B cell (primary cell): Measurements from ENCODE around the gene CHPT1. TPM values are rescaled to one million over a fixed set of nuclear protein-coding genes. Genes with fewer than 3 reads are reported as not detected.

Source experiments
- ATAC-seq: fragments of 200-7000 bp; cut with Tn5 transposase; one replicate; pipeline ENCODE4 v1.10.0; 2021; ENCODE audit warnings: low read depth, mild to moderate bottlenecking, moderate number of reproducible peaks, moderate library complexity
- CTCF ChIA-PET: fragments of 350-600 bp; sonication (Branson Sonifier 250); formaldehyde crosslinking; loops from one replicate; lab custom pipeline; 2021; ENCODE audit warnings: antibody characterized with exemption, inconsistent platforms; lab: Charles Lee
- POLR2A ChIA-PET: fragments of 350-600 bp; sonication (Branson Sonifier 250); formaldehyde crosslinking; loops from one replicate; lab custom pipeline; 2021; ENCODE audit warnings: antibody characterized with exemption; lab: Charles Lee
- DNase-seq: peaks from one replicate; pipeline ENCODE4 v3.0.0; 2013
- H2AFZ ChIP-seq: 2 replicates; pipeline ENCODE4 v1.6.1; 2012; ENCODE audit warnings: mild to moderate bottlenecking, low read depth, low read length; ENCODE audit not compliant: insufficient read depth, poor library complexity, severe bottlenecking
- H3K27ac ChIP-seq, 2 donors: 1 replicate in 1 of 2; 2 replicates in 1 of 2; pipeline ENCODE4 v1.5.1; 2012 to 2013; ENCODE audit warnings: low read length in 2 of 2, mild to moderate bottlenecking in 2 of 2, moderate library complexity in 1 of 2
- H3K27me3 ChIP-seq, 4 experiments: fragments of 200-600 bp in 1 of 4; sonication (generic) in 1 of 4; replicated peaks in 1 of 4; 1 replicate in 2 of 4; 2 replicates in 2 of 4; pipeline versions ENCODE4 v1.6.1 to v1.7.0; 2013 to 2016; ENCODE audit warnings: low read length in 3 of 4, mild to moderate bottlenecking in 2 of 4, mixed read lengths in 1 of 4, moderate library complexity in 1 of 4; ENCODE audit not compliant: insufficient read depth in 4 of 4, control insufficient read depth in 3 of 4; ENCODE audit errors: control extremely low read depth in 1 of 4
- H3K36me3 ChIP-seq, 2 experiments: replicated peaks in 1 of 2; 1 replicate in 1 of 2; 2 replicates in 1 of 2; pipeline versions ENCODE4 v1.6.1 to v1.7.1; 2013; ENCODE audit warnings: low read length in 1 of 2; ENCODE audit not compliant: insufficient read depth in 2 of 2, control insufficient read depth in 1 of 2; ENCODE audit errors: control extremely low read depth in 1 of 2, extremely low read depth in 1 of 2
- H3K4me1 ChIP-seq, 2 donors: fragments of 200-600 bp in 1 of 2; sonication (generic) in 1 of 2; 1 replicate in 1 of 2; 2 replicates in 1 of 2; pipeline versions ENCODE4 v1.5.1 to v1.6.1; 2013 to 2017; ENCODE audit warnings: low read length in 2 of 2; ENCODE audit not compliant: control insufficient read depth in 2 of 2, insufficient read depth in 2 of 2
- H3K4me2 ChIP-seq: replicated peaks from 2 replicates; pipeline ENCODE3; 2012; ENCODE audit warnings: mild to moderate bottlenecking, low read depth, low read length; ENCODE audit not compliant: poor library complexity, severe bottlenecking
- H3K4me3 ChIP-seq, 5 experiments: fragments of 200-600 bp in 1 of 5; sonication (generic) in 1 of 5; 1 replicate in 3 of 5; 2 replicates in 2 of 5; pipeline versions ENCODE4 v1.5.1 to v1.7.0; 2011 to 2016; ENCODE audit warnings: low read length in 4 of 5, mild to moderate bottlenecking in 4 of 5, low read depth in 2 of 5, control low read depth in 1 of 5, moderate library complexity in 1 of 5; ENCODE audit not compliant: insufficient read depth in 1 of 5; ENCODE audit errors: control extremely low read depth in 1 of 5, extremely low read depth in 1 of 5
- H3K79me2 ChIP-seq: fragments of 200-600 bp; sonication (generic); one replicate; pipeline ENCODE4 v1.6.0; 2016; ENCODE audit warnings: low read length; ENCODE audit not compliant: control insufficient read depth, insufficient read depth
- H3K9ac ChIP-seq: fragments of 200-600 bp; sonication (generic); 2 replicates; pipeline ENCODE4 v1.6.1; 2017; ENCODE audit warnings: mild to moderate bottlenecking, low read length, moderate library complexity
- H3K9me3 ChIP-seq, 3 donors: one replicate each; pipeline versions ENCODE4 v1.6.1 to v1.7.1; 2013; ENCODE audit warnings: low read length in 2 of 3; ENCODE audit not compliant: control insufficient read depth in 2 of 3, insufficient read depth in 1 of 3; ENCODE audit errors: control extremely low read depth in 1 of 3
- H4K20me1 ChIP-seq: 2 replicates; pipeline ENCODE4 v1.6.0; 2012; ENCODE audit warnings: mild to moderate bottlenecking, low read length; ENCODE audit not compliant: insufficient read depth, control insufficient read depth, poor library complexity, severe bottlenecking
- H3K27ac Mint-ChIP-seq: one replicate; pipeline ENCODE4 v1.8.0; 2021; ENCODE audit warnings: mixed read lengths
- H3K27me3 Mint-ChIP-seq: one replicate; pipeline ENCODE4 v1.8.0; 2021; ENCODE audit warnings: mixed read lengths
- H3K4me1 Mint-ChIP-seq: one replicate; pipeline ENCODE4 v1.8.0; 2021; ENCODE audit warnings: mixed read lengths
- H3K4me3 Mint-ChIP-seq: one replicate; pipeline ENCODE4 v1.8.0; 2021; ENCODE audit warnings: mixed read lengths
- H3K9me3 Mint-ChIP-seq: one replicate; pipeline ENCODE4 v1.8.0; 2022; ENCODE audit warnings: mixed read lengths; ENCODE audit not compliant: insufficient read depth
- CTCF ChIP-seq: fragments of 200-600 bp; IDR thresholded peaks from one replicate; pipeline ENCODE4 v1.8.0; 2022; ENCODE audit warnings: antibody characterized with exemption, mild to moderate bottlenecking
- EZH2 ChIP-seq: IDR thresholded peaks from 2 replicates; pipeline ENCODE4 v1.6.1; 2012; ENCODE audit warnings: borderline replicate concordance, low read depth, mild to moderate bottlenecking, moderate library complexity, low read length; ENCODE audit not compliant: insufficient read depth, poor library complexity, severe bottlenecking
- WGBS: methylation state at CpG from one replicate; pipeline ENCODE4 v1.1.5; 2013; ENCODE audit warnings: missing lambda C conversion rate; ENCODE audit not compliant: insufficient coverage; 5-methylcytosine and 5-hydroxymethylcytosine counted together
- intact Hi-C: fragments of 100-400 bp; cut with micrococcal nuclease; formaldehyde crosslinking; loops from one replicate; pipeline ENCODE4 v1.10.0; 2022
- polyA plus RNA-seq: library from polyadenylated mRNA; depleted of rRNA; stranded (reverse); fragments of >200 nt; gene quantifications from 2 replicates; pipeline ENCODE4 v1.2.3, GENCODE V29; 2012
- total RNA-seq, 2 donors: library from RNA; stranded (reverse); fragments of 120-200 nt in 1 of 2; gene quantifications; 1 replicate in 1 of 2; 2 replicates in 1 of 2; pipeline versions ENCODE4 v1.2.3 to v1.2.4, GENCODE V29; 2013 to 2022

CHPT1 gene
- total and polyA plus RNA-seq, 2 donors (not counting 1 experiment from before 2014, with no cell fraction given), result 46.9 to 215 TPM

GRCh38 chr12:101670007-101670671, 27.3 kb upstream of the CHPT1 start:
- intact Hi-C loops, result loop anchor here (1.0 to 2.0 kb wide), 2 partner anchors 75 to 89 kb away; no protein-coding TSS in a partner anchor
- ChIA-PET POLR2A (no interaction called here), CTCF (interaction anchor here (0.6 to 1.8 kb wide), 6 partner anchors 9 to 89 kb away, joined by 3 to 8 read pairs (median 6); no protein-coding TSS in a partner anchor)
- ATAC-seq (peak; percentile 60), DNase-seq (peak; percentile 73)
- peak overlapping the region; percentile 24 for H3K4me2 ChIP-seq
- H4K20me1 ChIP-seq, result no peaks in the 10 kb centered on the region
- H3K27me3 ChIP-seq, result no peaks in the 10 kb centered on the region
- H3K79me2 ChIP-seq, result no peaks in the 10 kb centered on the region
- H3K9me3 Mint-ChIP-seq, result no peaks in the 10 kb centered on the region
- TF ChIP-seq CTCF (peak; percentile 75), EZH2 (no peak)
- H2AFZ ChIP-seq, result peak overlapping the region; percentile 26
- H3K27me3 Mint-ChIP-seq, result peaks cover 7% of the 10 kb centered on the region
- peak overlapping the region; percentile 14 for H3K4me3 Mint-ChIP-seq
- no peak overlapping the region for H3K9ac ChIP-seq
- H3K9me3 ChIP-seq, result no peaks in the 10 kb centered on the region
- no peaks in the 10 kb centered on the region for H3K36me3 ChIP-seq
- WGBS, result 83% methylated on average over 1 of the region's 6 CpGs
- H3K4me3 ChIP-seq, result no peak overlapping the region
- H3K27ac Mint-ChIP-seq, result peak overlapping the region; percentile 50
- H3K4me1 Mint-ChIP-seq, result peaks cover 22% of the 10 kb centered on the region
- H3K4me1 ChIP-seq, result peaks cover 22 to 25% of the 10 kb centered on the region in 2 donors
- no peak overlapping the region for H3K27ac ChIP-seq

- Histone ChIP-seq H3K9me3 (no peaks in the 10 kb centered on the region), H3K9ac (no peak overlapping the region), H3K27ac (peak overlapping the region in 1 of 2 donors; percentile 12), H4K20me1 (no peaks in the 10 kb centered on the region), H2AFZ (peak overlapping the region; percentile 29), H3K4me1 (peaks cover 22 to 25% of the 10 kb centered on the region in 2 donors), H3K4me3 (peak overlapping the region in 2 of 5 experiments; percentile 13 to 22), H3K79me2 (no peaks in the 10 kb centered on the region), H3K27me3 (no peaks in the 10 kb centered on the region), H3K4me2 (peak overlapping the region; percentile 57), H3K36me3 (no peaks in the 10 kb centered on the region)
- CTCF ChIA-PET, result interaction anchor here (0.9 to 1.3 kb wide), 5 partner anchors 10 to 88 kb away, joined by 3 to 6 read pairs (median 5); no protein-coding TSS in a partner anchor
- H3K4me1 Mint-ChIP-seq, result peaks cover 22% of the 10 kb centered on the region
- intact Hi-C loops, result loop anchor here (1.0 to 2.0 kb wide), 3 partner anchors 26 to 74 kb away; partner anchors contain the start of gene CHPT1
- H3K9me3 Mint-ChIP-seq, result no peaks in the 10 kb centered on the region
- 28% methylated on average over 2 of the region's 6 CpGs for WGBS
- POLR2A ChIA-PET, result no interaction called here
- no peak for TF ChIP-seq CTCF
- no peak for TF ChIP-seq EZH2
- DNase-seq, result peak; percentile 79
- H3K27ac Mint-ChIP-seq, result peak overlapping the region; percentile 89
- ATAC-seq, result peak; percentile 89
- peaks cover 3% of the 10 kb centered on the region for H3K27me3 Mint-ChIP-seq
- H3K4me3 Mint-ChIP-seq, result peak overlapping the region; percentile 83
These were observed 26.2 kb upstream of the CHPT1 start for GRCh38 chr12:101671157-101671791.
